SK-N-SH treated with all-trans-retinoic acid at 6 μM for 48 hours (cell line): Measurements from ENCODE around the gene MGARP.
A peak's percentile ranks its signal among the peaks of the same experiment; 100 is the strongest.

Experiments
- ATAC-seq: fragments of 200-7000 bp; cut with Tn5 transposase; 3 replicates; pipeline ENCODE4 v1.9.1; 2020; ENCODE audit warnings: mild to moderate bottlenecking, moderate library complexity
- ARNTL ChIP-seq: fragments of 450-650 bp; formaldehyde crosslinking; IDR thresholded peaks from 2 replicates; pipeline ENCODE4 v1.5.0; 2020; ENCODE audit warnings: low read depth, mild to moderate bottlenecking, moderate library complexity, borderline replicate concordance
- BACH2 ChIP-seq: fragments of 250-450 bp; sonication (Bioruptor Pico); IDR thresholded peaks from 2 replicates; pipeline ENCODE4 v1.9.0; 2021; ENCODE audit warnings: mild to moderate bottlenecking, borderline replicate concordance
- ESRRG ChIP-seq: fragments of 250-450 bp; sonication (Bioruptor Pico); IDR thresholded peaks from 2 replicates; pipeline ENCODE4 v1.6.1; 2021; ENCODE audit warnings: mild to moderate bottlenecking
- GLIS3 ChIP-seq: fragments of 250-450 bp; sonication (Bioruptor Pico); IDR thresholded peaks from 2 replicates; pipeline ENCODE4 v1.5.0; 2020; ENCODE audit warnings: mild to moderate bottlenecking, moderate library complexity
- ISL1 ChIP-seq: fragments of 250-450 bp; sonication (Bioruptor Pico); IDR thresholded peaks from 2 replicates; pipeline ENCODE4 v2.1.2; 2022; ENCODE audit warnings: mild to moderate bottlenecking, moderate library complexity
- OSR1 ChIP-seq: fragments of 250-450 bp; sonication (Bioruptor Pico); IDR thresholded peaks from 2 replicates; pipeline ENCODE4 v1.8.0; 2022; ENCODE audit warnings: moderate library complexity, mild to moderate bottlenecking, inconsistent platforms
- RARB ChIP-seq: fragments of 250-450 bp; sonication (Bioruptor Pico); IDR thresholded peaks from 2 replicates; pipeline ENCODE4 v1.8.0; 2021; ENCODE audit warnings: mild to moderate bottlenecking, moderate library complexity
- SNAI2 ChIP-seq: fragments of 250-450 bp; sonication (Bioruptor Pico); IDR thresholded peaks from 2 replicates; pipeline ENCODE4 v1.5.0; 2020; ENCODE audit warnings: mild to moderate bottlenecking, moderate library complexity
- TCF4 ChIP-seq: fragments of 250-450 bp; sonication (Bioruptor Pico); IDR thresholded peaks from 2 replicates; pipeline ENCODE4 v1.8.0; 2021; ENCODE audit warnings: mild to moderate bottlenecking, moderate library complexity, borderline replicate concordance
- TOX ChIP-seq: fragments of 250-450 bp; sonication (Bioruptor Pico); IDR thresholded peaks from 2 replicates; pipeline ENCODE4 v1.8.0; 2021; ENCODE audit warnings: mild to moderate bottlenecking, moderate library complexity, borderline replicate concordance
- ZC3H10 ChIP-seq: fragments of 250-450 bp; sonication (Bioruptor Pico); IDR thresholded peaks from 2 replicates; pipeline ENCODE4 v1.5.1; 2021; ENCODE audit warnings: mild to moderate bottlenecking, moderate library complexity
- ZFP3 ChIP-seq: fragments of 250-450 bp; sonication (Bioruptor Pico); IDR thresholded peaks from 2 replicates; pipeline ENCODE4 v1.5.0; 2020; ENCODE audit warnings: mild to moderate bottlenecking, moderate library complexity
- ZFP30 ChIP-seq: fragments of 450-650 bp; formaldehyde crosslinking; IDR thresholded peaks from 2 replicates; pipeline ENCODE4 v1.5.0; 2022; ENCODE audit warnings: mild to moderate bottlenecking, moderate library complexity
- ZNF565 ChIP-seq: fragments of 450-650 bp; formaldehyde crosslinking; conservative IDR thresholded peaks from 2 replicates; pipeline ENCODE4 v1.5.0; 2020; ENCODE audit warnings: low read depth, mild to moderate bottlenecking, moderate library complexity
- ZNF70 ChIP-seq: fragments of 450-650 bp; formaldehyde crosslinking; IDR thresholded peaks from 2 replicates; pipeline ENCODE4 v1.5.0; 2020; ENCODE audit warnings: mild to moderate bottlenecking, moderate library complexity
- ZNF8 ChIP-seq: fragments of 450-650 bp; formaldehyde crosslinking; IDR thresholded peaks from 2 replicates; pipeline ENCODE4 v1.5.0; 2020; ENCODE audit warnings: mild to moderate bottlenecking, moderate library complexity
- TF ChIP-seq, protein P1 (sequence below): fragments of 250-450 bp; sonication (Bioruptor Pico); IDR thresholded peaks from 2 replicates; pipeline ENCODE4 v1.8.0; 2020; ENCODE audit warnings: mild to moderate bottlenecking, moderate library complexity, borderline replicate concordance
- TF ChIP-seq, protein P2 (sequence below): fragments of 250-450 bp; sonication (Bioruptor Pico); IDR thresholded peaks from 2 replicates; pipeline ENCODE4 v1.5.1; 2020; ENCODE audit warnings: low read depth, mild to moderate bottlenecking, moderate library complexity
- TF ChIP-seq, protein P3 (sequence below): fragments of 250-450 bp; sonication (Bioruptor Pico); IDR thresholded peaks from 2 replicates; pipeline ENCODE4 v1.5.0; 2020; ENCODE audit warnings: mild to moderate bottlenecking, moderate library complexity
- TF ChIP-seq, protein P4 (sequence below): fragments of 250-450 bp; sonication (Bioruptor Pico); IDR thresholded peaks from 2 replicates; pipeline ENCODE4 v1.8.0; 2021; ENCODE audit warnings: low read depth, mild to moderate bottlenecking, moderate library complexity, borderline replicate concordance
- TF ChIP-seq, protein P5 (sequence below): fragments of 250-450 bp; sonication (Bioruptor Pico); IDR thresholded peaks from 2 replicates; pipeline ENCODE4 v1.5.1; 2021; ENCODE audit warnings: mild to moderate bottlenecking, moderate library complexity

The MGARP gene

DNA sequence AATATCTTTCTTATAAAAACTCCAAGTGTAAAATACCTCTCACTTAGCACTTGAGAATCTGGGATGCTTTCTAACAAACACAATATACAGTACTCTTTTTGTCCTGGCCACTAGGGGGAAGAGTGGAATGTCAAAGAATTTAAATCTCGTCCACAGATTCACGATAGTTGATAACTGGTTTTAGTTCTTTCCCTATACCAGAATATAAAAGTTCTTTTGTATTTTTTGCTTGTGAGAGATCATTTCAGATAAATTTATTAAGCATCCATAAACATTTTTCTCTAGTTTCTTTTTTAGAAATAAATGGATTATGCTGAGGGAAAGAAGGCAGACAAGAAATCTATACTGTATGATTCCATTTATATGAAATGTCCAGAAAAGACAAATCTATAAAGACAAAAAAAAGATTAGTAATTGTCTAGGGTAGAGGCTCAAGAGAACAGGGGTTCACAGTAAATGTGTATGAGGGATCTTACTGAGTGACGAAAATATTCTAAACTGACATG is 50.4 kb downstream of the MGARP start:
- ATAC-seq = peak; percentile 96
- TF ChIP-seq OSR1 (CRISPR knock-in tag) = no peak
- no peak for TF ChIP-seq ZNF565 (CRISPR knock-in tag)
- TF ChIP-seq SNAI2 (CRISPR knock-in tag) = no peak
- no peak for TF ChIP-seq ZNF70 (CRISPR knock-in tag)
- TF ChIP-seq ESRRG = no peak
- TF ChIP-seq, protein P1, sequence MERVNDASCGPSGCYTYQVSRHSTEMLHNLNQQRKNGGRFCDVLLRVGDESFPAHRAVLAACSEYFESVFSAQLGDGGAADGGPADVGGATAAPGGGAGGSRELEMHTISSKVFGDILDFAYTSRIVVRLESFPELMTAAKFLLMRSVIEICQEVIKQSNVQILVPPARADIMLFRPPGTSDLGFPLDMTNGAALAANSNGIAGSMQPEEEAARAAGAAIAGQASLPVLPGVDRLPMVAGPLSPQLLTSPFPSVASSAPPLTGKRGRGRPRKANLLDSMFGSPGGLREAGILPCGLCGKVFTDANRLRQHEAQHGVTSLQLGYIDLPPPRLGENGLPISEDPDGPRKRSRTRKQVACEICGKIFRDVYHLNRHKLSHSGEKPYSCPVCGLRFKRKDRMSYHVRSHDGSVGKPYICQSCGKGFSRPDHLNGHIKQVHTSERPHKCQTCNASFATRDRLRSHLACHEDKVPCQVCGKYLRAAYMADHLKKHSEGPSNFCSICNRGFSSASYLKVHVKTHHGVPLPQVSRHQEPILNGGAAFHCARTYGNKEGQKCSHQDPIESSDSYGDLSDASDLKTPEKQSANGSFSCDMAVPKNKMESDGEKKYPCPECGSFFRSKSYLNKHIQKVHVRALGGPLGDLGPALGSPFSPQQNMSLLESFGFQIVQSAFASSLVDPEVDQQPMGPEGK (CRISPR knock-in tag) = no peak
- TF ChIP-seq ZC3H10 (CRISPR knock-in tag) = no peak
- TF ChIP-seq, protein P2, sequence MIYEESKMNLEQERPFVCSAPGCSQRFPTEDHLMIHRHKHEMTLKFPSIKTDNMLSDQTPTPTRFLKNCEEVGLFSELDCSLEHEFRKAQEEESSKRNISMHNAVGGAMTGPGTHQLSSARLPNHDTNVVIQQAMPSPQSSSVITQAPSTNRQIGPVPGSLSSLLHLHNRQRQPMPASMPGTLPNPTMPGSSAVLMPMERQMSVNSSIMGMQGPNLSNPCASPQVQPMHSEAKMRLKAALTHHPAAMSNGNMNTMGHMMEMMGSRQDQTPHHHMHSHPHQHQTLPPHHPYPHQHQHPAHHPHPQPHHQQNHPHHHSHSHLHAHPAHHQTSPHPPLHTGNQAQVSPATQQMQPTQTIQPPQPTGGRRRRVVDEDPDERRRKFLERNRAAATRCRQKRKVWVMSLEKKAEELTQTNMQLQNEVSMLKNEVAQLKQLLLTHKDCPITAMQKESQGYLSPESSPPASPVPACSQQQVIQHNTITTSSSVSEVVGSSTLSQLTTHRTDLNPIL (CRISPR knock-in tag) = no peak
- TF ChIP-seq ZFP30 (CRISPR knock-in tag) = no peak
- TF ChIP-seq ISL1 (CRISPR knock-in tag) = no peak
- TF ChIP-seq TOX = no peak
- TF ChIP-seq, all 23 proteins: peak for 0

DNA sequence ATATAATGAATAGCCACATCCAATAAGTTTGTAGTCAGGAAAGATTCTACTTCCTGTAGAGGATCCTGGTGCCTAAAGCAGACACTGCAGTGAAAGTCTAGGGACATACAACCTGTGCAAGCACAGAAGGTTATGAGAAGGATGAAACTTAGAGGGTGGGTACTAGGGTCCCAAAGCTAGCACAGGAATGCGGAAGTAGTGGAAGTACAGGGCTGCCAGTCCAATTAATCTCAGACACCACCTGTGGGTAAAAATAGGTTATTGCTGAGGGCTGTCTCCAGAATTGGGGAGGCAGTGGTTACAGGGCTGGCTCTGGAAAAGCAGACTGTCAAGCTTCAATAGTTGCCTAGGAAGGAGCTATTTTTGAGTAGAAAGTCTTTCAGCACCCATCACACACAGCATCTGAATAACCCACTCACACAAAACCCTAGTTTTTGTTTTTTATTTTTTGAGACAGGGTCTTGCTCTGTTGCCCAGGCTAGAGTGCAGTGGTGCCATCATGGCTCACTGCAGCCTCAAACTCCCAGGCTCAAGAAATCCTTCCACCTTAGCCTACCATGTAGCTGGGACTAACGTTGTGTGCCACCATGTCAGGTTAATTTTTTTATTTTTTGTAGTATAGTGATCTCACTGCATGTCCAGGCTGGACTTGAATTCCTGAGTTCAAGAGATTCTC is 52.2 kb downstream of the MGARP start:
- ATAC-seq = peak; percentile 40; the same call in 2 of the 3 replicates
- no peak for TF ChIP-seq TOX
- TF ChIP-seq, protein P3, sequence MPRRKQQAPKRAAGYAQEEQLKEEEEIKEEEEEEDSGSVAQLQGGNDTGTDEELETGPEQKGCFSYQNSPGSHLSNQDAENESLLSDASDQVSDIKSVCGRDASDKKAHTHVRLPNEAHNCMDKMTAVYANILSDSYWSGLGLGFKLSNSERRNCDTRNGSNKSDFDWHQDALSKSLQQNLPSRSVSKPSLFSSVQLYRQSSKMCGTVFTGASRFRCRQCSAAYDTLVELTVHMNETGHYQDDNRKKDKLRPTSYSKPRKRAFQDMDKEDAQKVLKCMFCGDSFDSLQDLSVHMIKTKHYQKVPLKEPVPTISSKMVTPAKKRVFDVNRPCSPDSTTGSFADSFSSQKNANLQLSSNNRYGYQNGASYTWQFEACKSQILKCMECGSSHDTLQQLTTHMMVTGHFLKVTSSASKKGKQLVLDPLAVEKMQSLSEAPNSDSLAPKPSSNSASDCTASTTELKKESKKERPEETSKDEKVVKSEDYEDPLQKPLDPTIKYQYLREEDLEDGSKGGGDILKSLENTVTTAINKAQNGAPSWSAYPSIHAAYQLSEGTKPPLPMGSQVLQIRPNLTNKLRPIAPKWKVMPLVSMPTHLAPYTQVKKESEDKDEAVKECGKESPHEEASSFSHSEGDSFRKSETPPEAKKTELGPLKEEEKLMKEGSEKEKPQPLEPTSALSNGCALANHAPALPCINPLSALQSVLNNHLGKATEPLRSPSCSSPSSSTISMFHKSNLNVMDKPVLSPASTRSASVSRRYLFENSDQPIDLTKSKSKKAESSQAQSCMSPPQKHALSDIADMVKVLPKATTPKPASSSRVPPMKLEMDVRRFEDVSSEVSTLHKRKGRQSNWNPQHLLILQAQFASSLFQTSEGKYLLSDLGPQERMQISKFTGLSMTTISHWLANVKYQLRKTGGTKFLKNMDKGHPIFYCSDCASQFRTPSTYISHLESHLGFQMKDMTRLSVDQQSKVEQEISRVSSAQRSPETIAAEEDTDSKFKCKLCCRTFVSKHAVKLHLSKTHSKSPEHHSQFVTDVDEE (CRISPR knock-in tag) = no peak
- TF ChIP-seq, protein P2 (CRISPR knock-in tag) = no peak
- no peak for TF ChIP-seq ARNTL
- TF ChIP-seq ZNF70 (CRISPR knock-in tag) = no peak
- TF ChIP-seq BACH2 (CRISPR knock-in tag) = no peak
- no peak for TF ChIP-seq OSR1 (CRISPR knock-in tag)
- TF ChIP-seq GLIS3 (CRISPR knock-in tag) = no peak
- TF ChIP-seq ZFP3 (CRISPR knock-in tag) = no peak
- TF ChIP-seq TCF4 (CRISPR knock-in tag) = no peak
- TF ChIP-seq ZNF8 (CRISPR knock-in tag) = no peak
- TF ChIP-seq ZFP30 (CRISPR knock-in tag) = no peak
- no peak for TF ChIP-seq RARB (CRISPR knock-in tag)
- no peak for TF ChIP-seq ISL1 (CRISPR knock-in tag)
- no peak for TF ChIP-seq ZC3H10 (CRISPR knock-in tag)
- TF ChIP-seq, protein P4, sequence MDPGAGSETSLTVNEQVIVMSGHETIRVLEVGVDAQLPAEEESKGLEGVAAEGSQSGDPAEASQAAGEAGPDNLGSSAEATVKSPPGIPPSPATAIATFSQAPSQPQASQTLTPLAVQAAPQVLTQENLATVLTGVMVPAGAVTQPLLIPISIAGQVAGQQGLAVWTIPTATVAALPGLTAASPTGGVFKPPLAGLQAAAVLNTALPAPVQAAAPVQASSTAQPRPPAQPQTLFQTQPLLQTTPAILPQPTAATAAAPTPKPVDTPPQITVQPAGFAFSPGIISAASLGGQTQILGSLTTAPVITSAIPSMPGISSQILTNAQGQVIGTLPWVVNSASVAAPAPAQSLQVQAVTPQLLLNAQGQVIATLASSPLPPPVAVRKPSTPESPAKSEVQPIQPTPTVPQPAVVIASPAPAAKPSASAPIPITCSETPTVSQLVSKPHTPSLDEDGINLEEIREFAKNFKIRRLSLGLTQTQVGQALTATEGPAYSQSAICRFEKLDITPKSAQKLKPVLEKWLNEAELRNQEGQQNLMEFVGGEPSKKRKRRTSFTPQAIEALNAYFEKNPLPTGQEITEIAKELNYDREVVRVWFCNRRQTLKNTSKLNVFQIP = no peak
- TF ChIP-seq ZNF565 (CRISPR knock-in tag) = no peak
- TF ChIP-seq, protein P5, sequence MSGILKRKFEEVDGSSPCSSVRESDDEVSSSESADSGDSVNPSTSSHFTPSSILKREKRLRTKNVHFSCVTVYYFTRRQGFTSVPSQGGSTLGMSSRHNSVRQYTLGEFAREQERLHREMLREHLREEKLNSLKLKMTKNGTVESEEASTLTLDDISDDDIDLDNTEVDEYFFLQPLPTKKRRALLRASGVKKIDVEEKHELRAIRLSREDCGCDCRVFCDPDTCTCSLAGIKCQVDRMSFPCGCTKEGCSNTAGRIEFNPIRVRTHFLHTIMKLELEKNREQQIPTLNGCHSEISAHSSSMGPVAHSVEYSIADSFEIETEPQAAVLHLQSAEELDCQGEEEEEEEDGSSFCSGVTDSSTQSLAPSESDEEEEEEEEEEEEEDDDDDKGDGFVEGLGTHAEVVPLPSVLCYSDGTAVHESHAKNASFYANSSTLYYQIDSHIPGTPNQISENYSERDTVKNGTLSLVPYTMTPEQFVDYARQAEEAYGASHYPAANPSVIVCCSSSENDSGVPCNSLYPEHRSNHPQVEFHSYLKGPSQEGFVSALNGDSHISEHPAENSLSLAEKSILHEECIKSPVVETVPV = no peak
- TF ChIP-seq ESRRG = no peak
